DMS53 (cell line): ENCODE data around the gene PHKA2.

Experiments used
- DNase-seq: peaks from one replicate; lab custom pipeline; 2025; lab: John Stamatoyannopoulos, UW

Gene PHKA2

GRCh38 chrX:18973527-18974192 is 10.3 kb downstream of the PHKA2 start:
- DNase-seq = peak; percentile 23

GRCh38 chrX:18971506-18971905 is 12.4 kb downstream of the PHKA2 start:
- DNase-seq = no peak

DNA sequence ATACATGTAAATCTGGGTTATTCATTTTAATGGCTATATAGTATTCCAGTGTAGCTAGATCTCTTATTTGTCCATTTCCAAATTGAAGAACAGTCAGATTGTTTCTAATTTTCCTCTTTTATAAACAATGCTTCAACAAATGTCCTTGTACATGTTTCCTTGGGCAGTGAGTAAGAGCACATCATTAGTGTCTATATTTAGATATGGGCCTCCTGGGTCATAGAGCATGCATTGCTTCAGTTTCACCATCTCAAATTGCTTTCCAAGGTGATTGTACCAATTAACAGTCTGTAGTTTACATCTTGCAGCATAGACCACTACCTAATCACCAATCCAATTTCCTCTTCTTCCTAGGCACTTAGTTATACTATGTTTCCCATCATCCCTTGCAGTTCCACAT is 13.4 kb downstream of the PHKA2 start:
- DNase-seq = no peak

DNA sequence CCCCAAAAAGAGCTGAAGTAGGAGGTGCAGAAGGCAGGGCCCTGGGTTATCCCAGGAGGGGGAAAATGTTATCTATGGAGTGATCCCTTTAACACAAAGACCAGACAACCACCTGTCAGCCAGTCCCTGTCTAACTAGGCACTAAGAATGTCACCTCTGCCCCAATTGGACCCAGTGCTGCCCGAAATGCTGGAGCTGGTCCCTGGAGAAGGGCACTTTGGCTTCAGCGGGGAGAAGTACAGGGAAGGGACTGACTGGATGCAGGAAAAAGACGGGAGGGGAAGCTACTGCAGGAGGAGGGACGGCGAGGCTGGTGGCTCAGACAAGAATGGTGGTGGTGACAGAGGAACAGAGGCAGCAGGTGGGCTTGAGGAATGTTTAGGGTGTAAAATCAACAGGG is 17.3 kb downstream of the PHKA2 start:
- DNase-seq = no peak

GRCh38 chrX:18964901-18965300 is 19.0 kb downstream of the PHKA2 start:
- DNase-seq = no peak

- DNase-seq = no peak
These were observed 19.9 kb downstream of the PHKA2 start for GRCh38 chrX:18964026-18964425.

GRCh38 chrX:18962329-18962728 is 21.6 kb downstream of the PHKA2 start:
- DNase-seq = no peak

- DNase-seq = no peak
These were observed 22.2 kb downstream of the PHKA2 start for GRCh38 chrX:18961686-18962085.

DNA sequence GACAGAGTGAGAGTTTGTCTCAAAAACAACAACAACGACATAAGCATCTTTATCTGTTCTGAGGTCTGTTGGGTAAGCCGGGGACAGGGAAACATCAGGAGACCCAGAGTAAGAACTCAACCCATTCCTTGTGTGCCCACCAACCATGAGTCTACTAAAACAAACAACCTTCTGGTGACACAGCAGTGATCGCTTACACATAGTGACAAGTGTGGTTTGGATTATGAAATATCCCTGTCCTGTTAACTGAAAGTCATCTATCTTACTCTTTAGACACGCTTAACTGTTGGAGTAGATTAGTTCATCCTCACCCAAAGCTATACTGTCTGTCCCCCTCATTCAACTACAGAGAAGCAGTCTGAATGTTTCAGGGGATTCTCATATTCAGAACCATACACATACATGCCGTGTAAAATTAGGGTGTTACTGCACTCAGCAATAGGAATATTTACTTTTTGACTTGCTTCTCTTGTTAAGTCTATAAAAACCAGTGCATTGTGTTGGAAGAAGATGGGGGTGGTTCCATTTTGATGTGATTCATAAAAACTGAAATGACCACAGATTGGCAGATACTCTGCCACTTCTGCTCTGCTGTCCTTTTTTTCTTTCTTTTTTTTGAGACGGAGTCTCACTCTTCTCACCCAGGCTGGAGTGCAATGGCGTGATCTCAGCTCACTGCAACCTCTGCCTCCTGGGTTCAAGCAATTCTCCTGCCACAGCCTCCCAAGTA is 27.4 kb downstream of the PHKA2 start:
- DNase-seq = no peak

DNA sequence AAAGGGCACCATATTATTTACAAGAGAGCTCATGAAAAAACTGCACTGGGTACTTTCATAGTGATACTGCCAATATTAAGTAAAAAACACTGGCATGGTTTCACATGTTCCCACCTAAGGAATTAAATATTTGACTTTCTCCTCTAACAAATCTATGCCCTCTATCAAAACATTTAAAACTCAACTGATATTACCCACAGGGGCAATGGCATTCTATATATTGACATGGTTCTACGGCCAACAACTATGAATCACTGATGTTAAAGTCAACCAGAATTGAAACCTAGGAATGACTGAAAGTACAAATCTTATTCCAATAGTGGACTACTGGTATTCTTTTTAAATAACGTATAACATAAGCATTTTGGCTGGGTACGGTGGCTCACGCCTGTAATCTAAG is 28.2 kb downstream of the PHKA2 start:
- DNase-seq = no peak

GRCh38 chrX:18951032-18951431 is 32.9 kb downstream of the PHKA2 start:
- DNase-seq = no peak

DNA sequence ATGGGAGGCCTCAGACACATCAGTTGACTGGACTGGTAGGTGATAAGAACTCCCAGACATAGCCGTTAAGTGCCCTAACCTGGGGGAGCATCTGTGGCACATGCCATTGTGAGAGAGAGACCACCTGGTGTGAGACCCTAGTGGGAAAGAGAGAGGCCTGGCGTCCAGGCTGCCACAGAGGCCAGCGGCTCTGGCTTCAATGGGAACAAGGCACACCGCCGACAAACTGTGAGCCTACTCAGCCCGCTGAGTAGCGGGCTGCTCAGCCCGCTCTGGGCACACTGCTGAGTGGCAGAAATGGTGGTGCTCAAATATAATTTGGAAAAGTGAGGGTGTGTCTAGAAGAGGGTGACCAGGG is 34.0 kb downstream of the PHKA2 start:
- no peak for DNase-seq

DNA sequence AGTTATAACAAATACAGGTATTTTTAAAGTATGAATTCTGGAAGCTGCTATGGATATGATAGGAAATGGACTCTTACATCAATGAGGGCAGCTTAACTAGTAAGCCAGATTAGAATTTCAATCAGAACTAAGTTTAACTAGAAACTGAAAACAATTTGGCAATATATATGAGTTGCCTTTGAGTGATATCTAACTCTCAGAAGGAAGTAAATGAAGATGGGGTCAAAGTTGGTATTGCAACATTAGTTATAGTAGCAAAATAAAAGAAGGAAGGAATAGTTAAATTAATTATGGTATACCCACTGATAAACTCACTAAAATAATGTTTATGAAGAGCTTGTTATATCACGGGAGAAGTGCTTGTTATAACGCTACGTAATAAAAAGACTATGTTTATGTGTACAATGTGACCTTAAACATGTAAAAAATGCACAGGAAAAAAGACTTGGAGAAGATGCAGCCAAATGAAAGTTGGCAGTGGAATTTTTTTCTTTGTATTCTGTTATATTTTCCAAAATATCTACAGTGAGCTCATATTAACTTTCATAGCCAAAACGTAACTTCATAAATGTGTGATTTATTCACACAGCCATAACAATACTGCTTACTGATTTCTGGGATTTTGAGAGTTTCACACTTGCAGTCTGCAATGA is 34.5 kb downstream of the PHKA2 start:
- no peak for DNase-seq

DNA sequence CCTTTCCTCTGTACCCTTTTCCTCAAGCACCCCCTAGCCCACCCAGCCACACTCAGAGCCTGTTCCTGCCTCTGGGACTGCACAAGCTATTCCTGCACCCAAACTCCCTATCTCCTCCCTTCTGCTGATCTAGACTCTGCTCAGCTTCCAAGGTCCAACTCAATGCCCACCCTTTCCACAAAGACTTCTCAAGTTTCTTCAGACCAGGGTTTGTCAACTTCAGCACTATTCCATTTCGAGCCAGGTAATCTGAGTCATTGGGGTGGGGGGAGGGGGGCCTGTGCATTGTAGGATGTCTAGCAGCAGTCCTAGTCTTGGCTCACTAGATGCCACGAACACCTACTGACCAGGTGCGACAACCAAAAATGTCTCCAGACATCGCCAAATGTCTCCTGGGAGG is 37.3 kb downstream of the PHKA2 start:
- DNase-seq = no peak

DNA sequence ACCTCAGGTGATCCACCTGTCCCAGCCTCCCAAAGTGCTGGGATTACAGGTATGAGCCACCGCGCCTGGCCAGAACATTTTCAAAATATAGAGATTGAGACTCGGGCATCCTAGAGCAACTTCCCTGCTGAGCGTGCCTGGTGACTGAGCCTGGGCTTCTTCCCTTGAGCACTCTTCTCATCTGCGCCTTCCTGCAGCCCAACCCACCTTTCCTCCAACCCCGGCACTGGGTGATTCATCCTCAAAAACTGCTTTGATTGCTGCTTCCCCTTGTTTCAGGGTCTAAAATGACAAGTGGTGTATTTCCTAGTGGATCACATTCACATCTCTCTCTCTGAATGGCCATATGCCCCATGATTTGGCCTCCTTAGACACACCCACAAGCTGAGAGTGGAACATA is 37.8 kb downstream of the PHKA2 start:
- no peak for DNase-seq

GRCh38 chrX:18945483-18945882 is 38.4 kb downstream of the PHKA2 start:
- DNase-seq = no peak

DNA sequence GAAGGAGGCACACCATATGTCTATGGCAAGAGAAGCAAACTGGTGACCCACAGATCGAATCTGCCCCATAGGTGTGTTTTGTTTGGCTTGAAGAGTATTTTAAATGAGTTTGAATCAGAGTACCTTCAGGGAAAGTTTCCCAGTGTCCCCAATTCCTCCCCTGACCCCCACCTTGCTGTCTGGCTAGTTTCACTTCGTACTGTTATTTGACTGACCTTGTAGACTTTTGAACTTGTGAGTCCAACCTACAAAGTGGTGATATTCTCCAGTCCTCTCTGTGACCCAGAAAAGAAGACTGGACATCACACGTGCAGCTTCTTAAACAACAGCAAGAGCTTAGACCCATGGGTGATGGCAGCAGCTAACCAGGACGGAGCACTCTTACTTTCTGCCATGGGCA is 39.4 kb downstream of the PHKA2 start:
- DNase-seq = no peak

DNA sequence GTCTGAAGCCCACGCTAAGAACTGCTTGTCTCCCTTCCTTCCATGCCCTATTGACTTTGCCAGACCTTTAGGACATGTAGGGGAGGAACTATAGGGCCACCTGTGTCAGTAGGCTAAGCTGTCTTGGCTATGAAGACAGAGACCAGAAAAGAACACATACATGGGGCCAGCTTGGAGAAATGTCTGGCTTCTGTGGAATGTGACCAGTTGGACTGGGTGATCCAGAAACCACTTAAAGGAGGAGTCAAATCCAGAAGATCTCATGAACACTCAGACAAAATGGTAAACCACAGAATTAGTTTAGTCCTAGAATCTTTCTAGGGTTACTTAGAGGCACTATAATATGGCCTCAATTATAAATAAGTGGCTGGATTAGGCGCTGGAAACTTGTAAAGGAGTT is 42.0 kb downstream of the PHKA2 start:
- DNase-seq = no peak

GRCh38 chrX:18938710-18939109 is 45.2 kb downstream of the PHKA2 start:
- DNase-seq = peak; percentile 17

DNA sequence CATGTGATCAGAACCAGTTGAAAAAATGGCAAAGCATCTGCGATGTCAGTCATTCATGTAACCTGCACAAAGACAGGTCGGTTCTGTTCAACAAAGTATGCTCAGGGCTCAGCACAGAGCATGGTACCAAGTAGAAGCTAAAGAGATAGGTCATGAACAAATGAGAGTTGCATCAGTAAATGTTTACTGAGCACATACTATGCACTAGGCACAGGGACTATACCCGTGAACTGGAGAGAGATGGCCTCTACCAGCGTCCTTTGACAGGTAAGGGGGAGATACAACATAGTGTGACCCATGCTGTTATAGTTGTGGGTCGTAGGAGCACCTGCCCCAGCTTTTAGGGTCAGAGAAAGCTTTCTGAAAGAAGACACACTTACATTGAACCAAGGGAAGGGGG is 46.7 kb downstream of the PHKA2 start:
- no peak for DNase-seq

DNA sequence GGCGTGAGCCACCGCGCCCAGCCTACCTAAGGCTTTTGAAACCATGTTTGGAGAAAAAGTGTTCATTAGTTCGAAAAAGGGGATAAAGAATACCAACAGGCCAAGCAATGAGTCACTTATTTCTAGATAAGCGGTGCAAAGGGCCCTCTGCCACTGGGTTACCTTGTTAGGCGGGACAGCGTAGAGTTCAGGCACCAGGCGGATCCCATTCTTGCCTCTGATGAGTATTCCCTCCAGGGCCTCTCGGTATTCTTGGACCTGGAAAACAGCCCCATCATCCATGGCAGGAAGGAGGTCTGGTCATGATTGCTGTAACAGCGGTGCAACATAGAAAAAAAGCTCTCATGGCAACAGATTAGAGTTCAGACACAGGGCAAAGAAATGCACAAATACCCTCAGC is 48.0 kb downstream of the PHKA2 start:
- no peak for DNase-seq

GRCh38 chrX:18934708-18935107 is 49.2 kb downstream of the PHKA2 start:
- DNase-seq = no peak

- DNase-seq = no peak
These were observed 50.3 kb downstream of the PHKA2 start for GRCh38 chrX:18933617-18934016.

DNA sequence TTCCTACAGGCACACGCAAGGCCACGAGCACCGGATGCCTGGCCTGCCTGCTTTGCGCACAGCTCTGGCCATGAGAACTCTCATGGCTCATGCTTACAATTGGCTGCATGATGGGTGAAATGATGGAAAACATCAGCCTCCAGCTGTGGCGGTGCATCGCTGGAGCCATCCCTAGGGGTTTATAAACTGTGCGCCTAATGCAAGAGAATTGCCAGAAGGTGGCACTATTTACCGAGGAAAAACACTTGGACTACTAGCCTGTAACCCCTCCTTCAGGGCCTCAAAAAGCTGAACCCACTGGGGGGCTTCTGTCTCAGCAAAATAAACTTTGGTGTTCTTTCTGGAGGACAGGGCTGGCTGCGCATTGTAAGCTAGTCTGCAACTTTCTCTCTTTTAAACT is 51.9 kb downstream of the PHKA2 start:
- DNase-seq = peak; percentile 34
